Activated T-helper 1 cell treated with anti-CD3 and anti-CD28 coated beads, Interleukin-12 subunit alpha, Interleukin-12 subunit beta, Interleukin-2, Interleukin-4 antibody, amounts not matched to agents 30 ng/mL and 10 ng/mL and 1 ng/mL, durations not matched to agents 14 hours and 24 hours and 36 hours (primary cell): ENCODE measurements around the gene KCNMA1. TPM values are rescaled to one million over a fixed set of nuclear protein-coding genes. Genes with fewer than 3 reads are reported as not detected.

Experiments
- DNase-seq: peaks from one replicate; pipeline ENCODE4 v3.0.0; 2021; ENCODE audit warnings: low spot score
- H3K27ac Mint-ChIP-seq: one replicate; pipeline ENCODE4 v1.8.0; 2021; ENCODE audit warnings: mild to moderate bottlenecking, mixed read lengths
- H3K27me3 Mint-ChIP-seq: one replicate; pipeline ENCODE4 v1.8.0; 2022; ENCODE audit warnings: mild to moderate bottlenecking, moderate library complexity, mixed read lengths; ENCODE audit not compliant: insufficient read depth
- H3K36me3 Mint-ChIP-seq: one replicate; pipeline ENCODE4 v1.8.0; 2021; ENCODE audit warnings: low read depth, mixed read lengths
- H3K4me1 Mint-ChIP-seq: one replicate; pipeline ENCODE4 v1.8.0; 2021; ENCODE audit warnings: low read depth, mixed read lengths
- H3K4me3 Mint-ChIP-seq: one replicate; pipeline ENCODE4 v1.8.0; 2021; ENCODE audit warnings: mild to moderate bottlenecking, moderate library complexity, mixed read lengths
- H3K9me3 Mint-ChIP-seq: one replicate; pipeline ENCODE4 v1.8.0; 2021; ENCODE audit warnings: mixed read lengths
- intact Hi-C: fragments of 100-400 bp; cut with micrococcal nuclease; formaldehyde crosslinking; loops from one replicate; pipeline ENCODE4 v1.15.1; 2024
- total RNA-seq: library from RNA; stranded (reverse); gene quantifications from 2 replicates; pipeline ENCODE4 v1.2.3, GENCODE V29; 2022

KCNMA1 gene
- total RNA-seq, 1 donor from 2014 or later, result not detected

DNA sequence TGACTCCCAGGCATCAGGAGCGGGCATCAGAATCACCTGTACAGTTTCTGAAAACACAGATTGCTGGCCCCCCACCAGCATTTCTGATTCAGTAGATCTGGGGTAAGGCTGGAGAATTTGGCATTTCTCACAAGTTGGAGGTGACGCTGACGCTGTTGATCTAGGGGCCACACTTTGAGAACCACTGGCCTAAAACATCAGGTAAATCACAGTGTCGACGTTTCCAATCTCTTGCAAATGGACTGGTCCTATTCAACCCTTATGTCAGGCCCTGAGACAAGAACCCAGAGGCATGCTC, 564.0 kb downstream of the KCNMA1 start:
- Mint-ChIP-seq H3K4me1 (no peaks in the 10 kb centered on the region), H3K9me3 (no peaks in the 10 kb centered on the region), H3K27me3 (no peaks in the 10 kb centered on the region), H3K27ac (no peak overlapping the region), H3K4me3 (no peak overlapping the region), H3K36me3 (no peaks in the 10 kb centered on the region)
- intact Hi-C loops, result no loop called here
- no peak for DNase-seq

DNA sequence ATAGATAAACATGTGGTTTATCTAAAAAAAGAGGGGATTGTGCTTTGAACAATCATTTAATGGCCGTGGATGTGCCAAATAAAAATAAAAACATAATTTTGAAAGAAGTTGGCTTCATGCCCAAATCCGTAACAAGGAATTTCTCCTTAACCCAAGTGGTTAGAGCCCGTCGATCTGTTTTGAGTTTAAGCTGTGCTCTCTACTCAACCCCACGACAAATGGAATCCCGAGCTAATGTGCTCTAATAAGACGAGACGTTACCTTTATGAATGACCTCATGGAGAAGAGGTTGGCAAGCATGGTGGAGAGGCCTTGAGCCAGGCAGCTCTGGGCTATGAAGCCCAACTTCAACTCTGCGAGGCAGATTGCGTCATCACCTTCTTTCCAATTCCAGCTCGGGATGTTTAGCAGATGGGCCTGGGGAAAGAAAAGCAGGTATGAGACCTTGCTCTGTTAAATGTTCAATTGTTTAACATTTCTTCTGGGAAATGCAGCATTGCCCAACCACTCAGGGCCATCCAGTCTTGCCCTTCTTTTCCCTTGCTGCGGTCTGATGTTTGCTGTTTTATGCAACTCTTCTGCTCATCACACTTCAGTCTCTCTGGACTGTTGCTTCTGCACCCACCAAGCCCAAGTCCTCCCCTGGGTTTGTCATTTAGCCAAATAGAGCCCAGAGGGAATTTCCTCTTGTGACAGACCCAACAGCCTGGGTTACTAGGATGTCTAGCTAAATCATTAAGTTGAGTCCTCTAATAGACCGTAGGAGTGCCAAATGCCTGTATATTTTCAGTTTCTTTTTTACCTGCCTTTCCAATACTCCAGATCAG, 564.6 kb downstream of the KCNMA1 start:
- no peaks in the 10 kb centered on the region for H3K9me3 Mint-ChIP-seq
- H3K27me3 Mint-ChIP-seq, result no peaks in the 10 kb centered on the region
- H3K27ac Mint-ChIP-seq, result no peak overlapping the region
- DNase-seq, result no peak
- H3K4me3 Mint-ChIP-seq, result no peak overlapping the region
- H3K36me3 Mint-ChIP-seq, result no peaks in the 10 kb centered on the region
- H3K4me1 Mint-ChIP-seq, result no peaks in the 10 kb centered on the region
- intact Hi-C loops, result no loop called here

DNA sequence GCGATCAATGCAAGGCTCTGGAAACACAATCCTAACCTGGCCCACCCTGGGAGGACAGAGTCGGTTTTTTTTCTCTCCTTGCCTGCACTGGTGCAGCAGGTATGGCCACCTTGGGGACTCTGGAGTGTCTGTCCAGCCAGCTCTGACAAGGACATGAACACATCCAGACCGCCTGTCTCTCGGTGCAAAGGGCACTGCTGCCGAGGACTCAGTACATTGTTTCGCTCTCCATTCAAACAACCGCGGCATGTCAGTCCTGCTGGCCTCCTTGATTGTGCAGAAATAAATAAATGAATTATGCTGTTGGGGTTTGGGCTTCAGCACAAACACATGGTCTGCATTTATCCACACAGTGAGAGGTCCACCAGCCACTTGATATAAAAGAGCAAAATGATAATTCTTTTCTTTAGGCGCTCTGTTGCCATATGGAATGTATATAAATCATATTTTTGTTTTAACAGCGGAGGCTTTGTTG, 565.2 kb downstream of the KCNMA1 start:
- intact Hi-C loops, result no loop called here
- no peaks in the 10 kb centered on the region for H3K27me3 Mint-ChIP-seq
- H3K9me3 Mint-ChIP-seq, result no peaks in the 10 kb centered on the region
- H3K4me3 Mint-ChIP-seq, result no peak overlapping the region
- H3K4me1 Mint-ChIP-seq, result no peaks in the 10 kb centered on the region
- H3K36me3 Mint-ChIP-seq, result no peaks in the 10 kb centered on the region
- DNase-seq, result no peak
- no peak overlapping the region for H3K27ac Mint-ChIP-seq

DNA sequence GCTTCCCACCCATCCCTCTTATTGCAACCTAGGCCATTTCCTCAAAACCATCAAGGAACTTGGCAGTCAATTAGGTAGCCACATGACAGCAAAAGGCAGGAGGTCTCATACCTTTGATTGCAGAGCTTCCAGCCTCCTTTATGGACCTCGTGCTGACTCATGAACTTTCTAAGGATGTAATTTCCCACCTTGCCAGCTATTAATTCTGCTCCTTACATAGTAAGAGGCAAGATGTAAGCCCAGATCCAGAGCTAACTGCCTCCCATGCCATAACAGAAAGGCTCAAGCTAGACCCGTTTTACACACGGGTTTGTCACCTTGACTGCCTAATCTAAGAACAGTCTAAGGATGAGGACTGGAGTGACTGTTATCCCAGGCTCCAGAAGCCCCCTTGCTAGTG, 565.7 kb downstream of the KCNMA1 start:
- Mint-ChIP-seq H3K27me3 (no peaks in the 10 kb centered on the region), H3K4me3 (no peak overlapping the region), H3K27ac (no peak overlapping the region), H3K4me1 (no peaks in the 10 kb centered on the region), H3K36me3 (no peaks in the 10 kb centered on the region), H3K9me3 (no peaks in the 10 kb centered on the region)
- no peak for DNase-seq
- intact Hi-C loops, result no loop called here

DNA sequence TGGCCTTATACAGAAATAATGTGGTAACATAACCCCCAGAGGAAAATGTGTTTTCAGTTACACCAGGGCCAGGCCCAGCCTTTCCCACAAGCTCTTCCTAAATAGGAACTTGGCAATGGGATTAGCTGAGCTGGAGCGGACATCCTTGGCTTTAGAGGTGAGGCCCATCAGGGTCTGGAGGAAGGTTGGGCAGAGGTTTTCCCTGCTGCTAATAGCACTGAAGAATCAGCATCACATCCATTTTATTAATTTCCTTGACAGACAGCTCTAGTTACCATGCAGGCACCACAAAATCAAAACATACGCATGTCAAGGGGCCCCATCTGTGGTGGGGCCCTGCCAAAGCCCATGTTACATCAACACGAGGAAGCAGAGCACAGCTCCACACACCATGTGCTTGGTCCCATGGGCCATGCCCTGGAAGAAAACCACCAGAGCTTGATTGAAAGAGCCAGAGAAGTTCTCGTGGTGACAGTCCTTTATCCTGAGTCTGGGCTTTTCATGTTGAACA, 566.6 kb downstream of the KCNMA1 start:
- H3K4me1 Mint-ChIP-seq, result no peaks in the 10 kb centered on the region
- H3K27me3 Mint-ChIP-seq, result no peaks in the 10 kb centered on the region

DNA sequence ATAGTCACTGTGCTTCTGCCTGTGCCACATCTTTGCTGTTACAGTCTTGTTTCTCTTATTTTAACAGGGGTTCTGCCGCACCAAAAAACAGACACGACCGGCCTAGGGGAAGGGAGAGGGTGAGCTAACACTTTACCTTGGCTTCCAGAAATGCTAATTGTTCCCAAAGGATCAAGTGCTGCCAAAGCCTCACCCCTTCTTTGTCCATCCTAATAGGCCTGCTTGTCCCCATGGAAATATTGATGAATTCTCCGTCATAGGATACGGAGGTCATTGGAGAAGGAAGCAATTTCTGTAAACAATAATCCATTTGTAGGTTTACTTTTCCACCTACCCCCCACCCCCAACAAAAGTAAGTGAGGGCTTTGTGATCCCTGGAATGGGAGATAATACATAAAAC, 567.3 kb downstream of the KCNMA1 start:
- H3K4me1 Mint-ChIP-seq, result no peaks in the 10 kb centered on the region
- no peaks in the 10 kb centered on the region for H3K9me3 Mint-ChIP-seq
- intact Hi-C loops, result no loop called here
- DNase-seq, result no peak
- no peak overlapping the region for H3K27ac Mint-ChIP-seq
- no peaks in the 10 kb centered on the region for H3K36me3 Mint-ChIP-seq
- H3K27me3 Mint-ChIP-seq, result no peaks in the 10 kb centered on the region
- H3K4me3 Mint-ChIP-seq, result no peak overlapping the region

More for the DNA sequence above, 566.6 kb downstream of the KCNMA1 start:
- Mint-ChIP-seq H3K36me3 (no peaks in the 10 kb centered on the region), H3K4me3 (no peak overlapping the region), H3K9me3 (no peaks in the 10 kb centered on the region), H3K27ac (no peak overlapping the region)
- intact Hi-C loops, result no loop called here
- no peak for DNase-seq

DNA sequence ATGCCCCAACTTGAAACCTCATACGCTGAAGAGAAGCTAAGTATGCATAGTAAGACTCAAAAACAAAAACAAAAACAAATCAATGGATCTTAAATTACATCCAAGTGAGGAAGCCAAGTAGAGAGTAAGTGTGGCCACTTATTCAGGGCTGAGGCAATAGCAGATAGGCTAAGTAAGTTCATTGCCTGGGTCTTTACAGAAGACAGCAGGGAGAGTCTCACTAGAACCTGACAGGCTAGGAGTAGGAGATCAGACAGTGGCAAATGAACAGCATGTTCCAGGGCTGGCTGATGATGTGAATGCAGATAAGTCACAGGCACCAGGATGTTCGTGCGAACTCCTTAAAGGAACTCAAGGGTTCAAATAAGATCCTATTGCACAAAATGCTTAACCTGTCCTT, 568.6 kb downstream of the KCNMA1 start:
- H3K27ac Mint-ChIP-seq, result no peak overlapping the region
- H3K4me3 Mint-ChIP-seq, result no peak overlapping the region
- H3K36me3 Mint-ChIP-seq, result no peaks in the 10 kb centered on the region
- DNase-seq, result no peak
- H3K4me1 Mint-ChIP-seq, result no peaks in the 10 kb centered on the region
- H3K9me3 Mint-ChIP-seq, result no peaks in the 10 kb centered on the region
- intact Hi-C loops, result no loop called here
- no peaks in the 10 kb centered on the region for H3K27me3 Mint-ChIP-seq

DNA sequence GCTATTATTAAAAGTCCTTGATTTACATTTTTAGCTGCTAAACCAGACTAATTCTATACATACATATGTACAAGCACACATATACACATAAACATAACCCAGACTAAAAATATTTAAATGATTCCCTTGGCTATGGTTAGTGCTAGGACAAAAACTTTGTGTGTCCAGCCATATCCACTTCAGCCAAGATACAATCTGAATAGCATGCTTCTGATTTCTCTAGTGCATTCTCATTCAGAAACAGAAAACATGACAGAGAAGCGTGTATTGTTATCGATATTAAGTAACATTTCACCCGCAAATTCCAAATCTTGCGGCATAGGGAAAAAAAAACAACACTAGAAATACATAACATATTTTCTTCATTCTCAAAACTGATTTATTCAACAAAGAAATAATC, 569.3 kb downstream of the KCNMA1 start:
- intact Hi-C loops, result no loop called here
- Mint-ChIP-seq H3K27me3 (no peaks in the 10 kb centered on the region), H3K9me3 (no peaks in the 10 kb centered on the region), H3K27ac (no peak overlapping the region), H3K36me3 (no peaks in the 10 kb centered on the region), H3K4me3 (no peak overlapping the region), H3K4me1 (no peaks in the 10 kb centered on the region)
- DNase-seq, result no peak

DNA sequence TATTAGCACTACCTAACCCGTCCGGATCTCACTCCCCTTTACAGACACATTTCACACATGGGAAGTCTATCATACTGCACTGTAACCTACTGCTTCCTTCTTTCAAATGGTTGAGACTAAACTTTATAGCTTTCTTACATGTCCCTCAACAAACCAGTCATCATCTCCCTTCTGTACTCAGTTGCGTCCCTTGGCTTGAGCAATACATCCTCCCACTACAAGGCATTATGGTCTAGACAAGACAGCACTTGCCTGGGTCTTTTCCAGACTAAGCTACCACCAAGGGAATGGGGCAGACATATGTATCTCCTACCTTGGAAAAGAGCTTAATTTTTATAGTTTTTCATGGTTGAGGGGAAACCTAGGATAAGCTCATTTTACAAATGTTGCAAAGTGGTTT, 575.2 kb downstream of the KCNMA1 start:
- DNase-seq, result no peak

DNA sequence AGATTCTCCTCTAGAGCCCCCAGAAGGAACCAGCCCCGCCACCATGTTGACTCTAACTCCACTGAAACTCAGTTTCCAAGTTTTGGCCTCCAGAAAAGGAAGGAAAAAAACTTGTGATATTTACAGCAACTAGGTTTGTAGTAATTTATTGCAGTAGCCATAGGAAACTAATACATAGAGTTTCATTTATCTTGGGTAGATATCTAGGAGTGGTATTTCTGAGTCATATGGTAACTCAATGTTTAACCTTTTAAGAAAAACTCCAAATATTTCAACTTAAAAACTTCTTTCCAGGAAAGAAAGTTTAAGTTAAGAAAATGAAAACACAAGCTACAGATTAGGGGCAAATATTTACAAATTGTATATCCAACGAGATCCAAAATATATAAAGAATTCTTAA, 576.7 kb downstream of the KCNMA1 start:
- Mint-ChIP-seq H3K4me1 (no peaks in the 10 kb centered on the region), H3K4me3 (no peak overlapping the region), H3K27ac (no peak overlapping the region), H3K27me3 (no peaks in the 10 kb centered on the region), H3K36me3 (no peaks in the 10 kb centered on the region), H3K9me3 (no peaks in the 10 kb centered on the region)
- intact Hi-C loops, result no loop called here
- no peak for DNase-seq

More for the DNA sequence above, 575.2 kb downstream of the KCNMA1 start:
- H3K27ac Mint-ChIP-seq, result no peak overlapping the region
- no peaks in the 10 kb centered on the region for H3K4me1 Mint-ChIP-seq
- H3K27me3 Mint-ChIP-seq, result no peaks in the 10 kb centered on the region
- H3K4me3 Mint-ChIP-seq, result no peak overlapping the region
- H3K9me3 Mint-ChIP-seq, result no peaks in the 10 kb centered on the region
- intact Hi-C loops, result no loop called here
- no peaks in the 10 kb centered on the region for H3K36me3 Mint-ChIP-seq

DNA sequence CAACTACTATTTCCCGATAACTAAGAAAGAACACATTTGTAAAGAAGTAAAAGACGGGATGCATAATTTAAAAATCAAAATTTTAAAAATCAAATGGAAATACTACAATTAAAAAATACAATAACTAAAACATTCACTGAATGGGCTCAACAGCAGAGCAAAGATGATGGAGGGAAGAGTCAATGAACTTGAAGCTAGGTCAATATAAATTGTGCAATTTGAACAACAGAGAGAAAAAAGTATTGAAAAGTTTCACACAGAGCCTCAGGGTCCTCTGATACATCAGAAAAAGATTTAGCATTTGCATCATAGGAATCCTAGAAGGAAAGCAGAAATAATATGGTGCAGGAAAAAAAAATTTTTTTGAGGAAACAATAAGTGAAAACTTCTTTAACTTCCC, 581.0 kb downstream of the KCNMA1 start:
- Mint-ChIP-seq H3K27me3 (peaks cover 2% of the 10 kb centered on the region), H3K4me3 (no peak overlapping the region), H3K36me3 (no peaks in the 10 kb centered on the region), H3K4me1 (no peaks in the 10 kb centered on the region), H3K27ac (no peak overlapping the region), H3K9me3 (no peaks in the 10 kb centered on the region)
- DNase-seq, result no peak
- intact Hi-C loops, result no loop called here

DNA sequence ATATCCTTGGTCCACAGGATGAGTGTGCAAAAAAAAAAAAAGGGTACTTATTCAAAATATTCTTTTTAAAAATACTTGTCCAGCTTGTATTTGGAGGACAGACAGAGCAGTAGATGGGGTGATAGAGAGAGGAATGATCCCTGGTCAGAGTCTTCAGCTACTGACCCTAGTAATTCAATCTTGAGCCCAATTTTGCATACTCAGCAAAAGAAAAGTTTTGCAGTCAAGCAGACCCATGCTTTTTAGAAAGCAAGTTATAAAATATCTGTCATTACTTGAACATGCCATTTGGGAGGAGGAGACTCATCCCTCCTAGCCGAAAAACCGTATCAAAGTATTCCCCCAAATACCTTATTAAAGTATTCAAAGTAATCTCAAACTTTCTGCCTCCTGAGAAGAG, 585.0 kb downstream of the KCNMA1 start:
- peaks cover 2% of the 10 kb centered on the region for H3K27me3 Mint-ChIP-seq
- no peaks in the 10 kb centered on the region for H3K36me3 Mint-ChIP-seq
- DNase-seq, result no peak
- H3K4me1 Mint-ChIP-seq, result no peaks in the 10 kb centered on the region
- intact Hi-C loops, result no loop called here
- no peak overlapping the region for H3K27ac Mint-ChIP-seq
- H3K4me3 Mint-ChIP-seq, result no peak overlapping the region
- no peaks in the 10 kb centered on the region for H3K9me3 Mint-ChIP-seq

DNA sequence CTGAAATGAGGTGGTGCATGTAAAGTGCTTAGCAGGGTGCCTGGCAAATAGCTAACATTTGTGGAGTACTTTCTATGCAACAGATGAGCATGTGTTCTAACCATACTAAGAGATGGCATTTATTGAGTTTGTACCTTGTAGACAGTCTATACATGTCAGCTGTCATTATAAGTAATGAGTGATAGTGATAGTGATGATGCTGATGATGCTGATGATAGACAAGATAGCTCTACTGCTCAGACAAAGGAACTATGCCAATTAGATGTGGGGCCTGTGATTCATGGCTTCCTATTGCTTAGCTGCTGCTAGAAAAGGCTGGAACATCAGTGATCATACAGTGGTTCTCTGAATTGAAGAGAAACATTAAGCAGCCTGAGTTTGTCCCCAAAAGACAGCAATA, 585.8 kb downstream of the KCNMA1 start:
- no peak for DNase-seq
- no peaks in the 10 kb centered on the region for H3K36me3 Mint-ChIP-seq
- H3K27me3 Mint-ChIP-seq, result peaks cover 2% of the 10 kb centered on the region
- H3K4me3 Mint-ChIP-seq, result no peak overlapping the region
- no peak overlapping the region for H3K27ac Mint-ChIP-seq
- H3K9me3 Mint-ChIP-seq, result no peaks in the 10 kb centered on the region
- intact Hi-C loops, result no loop called here
- H3K4me1 Mint-ChIP-seq, result no peaks in the 10 kb centered on the region

DNA sequence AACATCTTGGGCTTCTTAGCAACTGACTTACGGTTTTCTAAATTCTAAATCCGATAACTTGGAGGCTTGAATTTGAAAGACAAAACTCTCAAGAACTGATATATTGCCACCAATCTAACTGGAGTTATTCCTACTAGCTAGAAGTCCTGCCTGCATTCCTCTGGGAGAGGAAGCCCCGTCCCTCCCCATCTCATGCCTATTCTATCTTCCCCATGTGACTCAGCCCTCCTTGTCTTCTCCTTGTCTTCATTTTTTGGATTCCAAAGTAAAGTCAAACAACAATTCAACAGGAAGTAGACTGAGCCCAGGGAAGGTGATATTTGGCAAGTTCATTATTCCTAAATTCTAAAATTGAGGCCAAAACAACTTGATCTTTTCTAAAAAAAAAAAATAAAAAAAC, 587.7 kb downstream of the KCNMA1 start:
- H3K9me3 Mint-ChIP-seq, result no peaks in the 10 kb centered on the region
- no peaks in the 10 kb centered on the region for H3K27me3 Mint-ChIP-seq
- no peaks in the 10 kb centered on the region for H3K36me3 Mint-ChIP-seq
- no peak overlapping the region for H3K27ac Mint-ChIP-seq
- no peak for DNase-seq
- H3K4me3 Mint-ChIP-seq, result no peak overlapping the region
- H3K4me1 Mint-ChIP-seq, result no peaks in the 10 kb centered on the region
- intact Hi-C loops, result no loop called here
